NCI-H82 treated with DMSO at 0.1 percent for 48 hours (cell line): Measurements from ENCODE around the gene KRTAP6-3.

Experiments used
- DNase-seq: peaks from one replicate; lab custom pipeline; 2025; ENCODE audit not compliant: unreplicated experiment; lab: John Stamatoyannopoulos, UW

The KRTAP6-3 gene, protein sequence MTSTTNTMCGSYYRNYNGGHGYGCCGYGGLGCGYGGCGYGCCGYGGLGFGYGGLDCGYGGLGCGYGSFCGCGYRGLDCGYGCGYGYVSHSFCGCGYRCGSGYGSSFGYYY

GRCh38 chr21:30592140-30592539 is at the start of gene KRTAP6-3:
KRTAP6-3 (plus strand) TSS chr21:30592440; CDS start chr21:30592446, 6 bp downstream.
- DNase-seq: no peak

DNA sequence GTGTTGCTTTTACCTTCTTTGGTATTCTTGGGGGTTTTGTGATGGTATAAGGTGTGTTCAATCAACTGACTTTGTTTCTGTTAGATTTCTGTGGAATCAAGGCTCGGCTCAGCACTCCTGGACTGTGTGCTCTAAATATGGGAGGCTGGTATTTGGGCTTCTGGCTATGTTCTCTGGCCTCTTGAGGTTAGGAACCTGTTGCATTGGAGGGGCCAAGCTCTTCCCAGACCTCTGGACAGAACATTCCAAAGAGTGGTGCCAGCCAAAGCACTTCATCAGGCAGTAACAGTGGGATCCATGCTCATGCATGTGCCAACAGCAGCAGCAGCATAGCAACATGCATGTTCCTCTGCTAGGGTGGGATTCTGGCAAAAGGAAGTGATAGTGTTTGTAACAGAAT is 39.5 kb upstream of the KRTAP6-3 start:
- no peak for DNase-seq

- no peak for DNase-seq
Observed at GRCh38 chr21:30555095-30555494, 37.1 kb upstream of the KRTAP6-3 start.

- DNase-seq: no peak
Observed at GRCh38 chr21:30561264-30561895, 30.9 kb upstream of the KRTAP6-3 start, which contains the start of gene KRTAP19-7. KRTAP19-7 (minus strand) TSS chr21:30561314; CDS start chr21:30561289, 25 bp downstream.

DNA sequence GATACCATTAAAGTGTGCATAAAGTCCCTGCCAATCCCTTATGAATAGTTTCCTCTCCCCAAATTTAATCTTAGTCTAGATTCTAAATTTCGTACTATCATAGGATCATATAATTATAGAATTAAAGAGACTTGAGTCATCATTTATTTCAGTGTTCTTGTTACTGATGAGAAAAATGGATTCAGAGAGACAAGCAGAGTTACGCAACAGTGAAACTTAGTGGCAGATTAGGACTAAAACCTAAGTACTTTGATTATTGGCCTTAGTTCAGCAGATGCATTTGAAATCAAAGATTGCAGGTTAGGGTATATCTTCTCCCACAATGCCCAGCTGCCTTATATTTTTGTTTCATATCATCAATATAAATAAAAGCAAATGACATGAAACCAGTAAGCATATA is 30.3 kb upstream of the KRTAP6-3 start:
- DNase-seq: no peak

- DNase-seq: no peak
Observed at GRCh38 chr21:30563072-30563471, 29.2 kb upstream of the KRTAP6-3 start.

DNA sequence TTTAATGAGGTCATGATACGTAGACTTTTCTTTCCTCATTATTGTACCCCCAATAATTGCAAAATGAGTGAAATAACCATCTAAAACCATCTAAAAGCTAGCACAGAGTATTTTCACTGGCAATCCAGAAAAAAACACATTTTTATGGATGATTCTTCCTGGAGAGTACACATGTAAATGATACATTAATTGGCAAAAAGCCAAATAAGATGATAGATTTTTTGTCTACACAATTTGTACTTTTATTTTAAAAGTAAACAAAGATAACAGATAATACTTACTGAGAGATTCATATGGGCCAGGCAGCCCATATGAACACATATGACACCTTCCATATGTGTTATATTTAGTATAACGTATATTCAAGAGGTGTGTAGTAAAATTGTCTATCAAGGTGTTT is 28.6 kb upstream of the KRTAP6-3 start:
- DNase-seq: no peak

DNA sequence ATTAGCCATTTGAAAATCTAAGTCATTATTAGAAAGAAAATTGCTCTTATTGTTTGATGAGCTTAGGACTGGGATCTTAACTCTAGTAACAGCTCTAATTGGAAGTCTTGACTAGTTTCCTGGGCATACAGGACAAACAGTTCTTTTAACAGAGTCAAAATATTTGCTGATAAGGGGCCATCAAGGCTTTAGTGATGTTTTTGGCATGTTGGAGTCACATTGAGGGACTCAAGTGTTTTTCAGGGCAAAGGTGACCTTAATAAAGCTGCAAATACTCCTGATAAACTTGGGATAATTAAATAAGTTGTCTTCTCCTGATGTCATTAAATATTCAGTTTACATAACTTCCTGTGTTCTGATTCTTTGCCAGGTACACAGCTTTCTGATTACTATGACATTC is 24.6 kb upstream of the KRTAP6-3 start:
- no peak for DNase-seq

DNA sequence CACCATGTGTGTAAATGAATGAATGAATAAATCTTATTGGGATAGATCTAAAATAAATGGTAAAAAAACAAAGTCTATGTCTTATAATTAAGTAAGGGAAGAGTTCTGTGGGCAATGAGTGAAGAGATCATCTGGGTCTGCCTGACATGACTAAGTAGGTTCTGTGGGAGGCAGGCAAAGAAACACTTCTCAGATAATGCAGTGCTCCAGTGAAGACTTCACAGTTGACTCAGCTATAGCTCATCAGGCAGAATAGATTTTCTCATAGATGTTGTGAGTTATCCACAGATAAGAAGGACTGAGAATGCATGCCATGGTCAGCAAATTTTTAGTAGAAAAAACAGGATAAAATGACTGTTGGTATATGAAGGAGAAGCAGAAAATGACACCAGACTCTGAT is 14.5 kb upstream of the KRTAP6-3 start:
- DNase-seq: no peak

- DNase-seq: no peak
Observed at GRCh38 chr21:30579346-30579745, 12.9 kb upstream of the KRTAP6-3 start.

DNA sequence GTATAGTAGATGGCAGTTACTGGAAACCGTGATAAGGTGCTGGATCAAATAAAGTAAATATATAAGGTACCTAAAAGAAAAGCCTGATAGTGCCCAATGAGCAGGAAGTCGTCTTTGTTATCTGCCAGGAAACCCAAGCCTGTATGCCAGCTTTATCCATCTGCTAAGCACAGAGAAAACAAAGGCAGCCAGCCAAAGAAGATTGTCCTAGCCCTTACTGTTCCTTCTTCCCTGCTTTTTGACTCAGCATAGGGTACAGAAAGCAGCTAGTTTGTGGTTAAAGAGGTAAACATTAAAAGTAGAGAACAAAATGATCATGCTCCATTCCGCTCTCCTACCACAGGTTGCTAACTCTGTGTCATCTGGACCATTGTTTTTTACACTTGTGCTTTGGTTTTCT is 12.1 kb upstream of the KRTAP6-3 start:
- no peak for DNase-seq

DNA sequence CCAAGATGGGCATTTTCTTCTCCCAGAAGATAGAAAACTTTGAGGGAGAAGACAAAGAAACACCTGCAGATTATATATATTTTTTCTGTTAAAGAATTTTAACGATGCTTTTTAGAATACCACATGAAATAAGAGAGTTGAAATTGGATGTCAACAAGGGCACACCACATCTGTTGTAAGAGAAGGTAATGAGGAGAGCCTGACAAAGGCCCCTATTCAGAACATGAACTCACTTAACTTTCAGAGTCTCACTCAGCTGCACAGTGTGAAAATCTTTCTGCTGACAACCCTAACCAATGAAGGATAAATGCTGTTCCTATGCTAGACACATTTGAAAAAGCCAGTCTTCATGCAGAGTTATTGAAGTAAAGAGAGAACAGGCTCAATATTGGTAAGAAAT is 9.4 kb upstream of the KRTAP6-3 start:
- DNase-seq: no peak

- no peak for DNase-seq
Observed at GRCh38 chr21:30590297-30590696, 1.9 kb upstream of the KRTAP6-3 start, which contains the start of gene KRTAP22-2. KRTAP22-2 (minus strand) TSS chr21:30590397.

- no peak for DNase-seq
Observed at GRCh38 chr21:30598802-30599201, 6.6 kb downstream of the KRTAP6-3 start, which contains the start of gene KRTAP6-2. KRTAP6-2 (minus strand) TSS chr21:30598902; CDS start chr21:30598874, 28 bp downstream.

DNA sequence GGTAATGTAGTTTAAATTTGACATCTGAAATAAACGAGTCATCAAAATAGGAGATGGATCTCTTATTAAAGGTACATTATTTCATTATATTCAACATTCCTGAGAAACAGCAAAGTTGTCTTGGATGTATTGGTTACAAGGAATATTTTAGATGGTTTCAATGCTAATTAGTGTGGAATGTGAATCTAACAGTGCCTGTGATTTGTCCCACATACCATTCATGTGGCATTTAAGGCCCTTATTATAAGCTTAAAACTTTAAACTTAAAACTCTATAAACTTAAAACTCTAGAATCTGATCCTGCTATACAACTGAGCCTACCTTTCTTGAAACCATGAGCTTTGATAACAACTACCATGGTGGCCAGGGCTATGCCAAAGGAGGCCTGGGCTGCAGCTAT is 8.5 kb downstream of the KRTAP6-3 start, which contains the start of gene KRTAP22-1:
TSS of gene KRTAP22-1 (plus strand) at position 301 of the 400 bp plus-strand sequence.
- no peak for DNase-seq

DNA sequence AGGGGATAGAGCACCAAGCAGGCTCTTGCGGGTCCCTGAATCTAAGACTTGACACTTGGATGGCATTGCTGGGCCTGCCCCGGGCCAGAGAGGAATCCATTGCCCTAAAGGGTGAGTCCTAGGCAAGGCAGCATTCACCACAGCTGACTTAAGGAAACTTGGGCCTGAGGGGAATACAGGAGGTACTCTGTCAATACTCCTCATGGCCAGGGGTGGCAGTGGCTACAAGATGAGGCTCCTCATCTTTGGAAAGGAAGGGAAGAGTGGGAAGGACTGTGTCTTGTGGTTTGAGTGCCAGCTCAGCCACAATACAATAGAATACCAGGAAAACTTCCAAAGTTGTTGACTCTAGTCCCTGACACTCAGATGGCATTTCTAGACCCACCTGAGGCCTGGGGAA is 13.7 kb downstream of the KRTAP6-3 start:
- no peak for DNase-seq

GRCh38 chr21:30612132-30612531 is 19.9 kb downstream of the KRTAP6-3 start:
- DNase-seq: no peak

DNA sequence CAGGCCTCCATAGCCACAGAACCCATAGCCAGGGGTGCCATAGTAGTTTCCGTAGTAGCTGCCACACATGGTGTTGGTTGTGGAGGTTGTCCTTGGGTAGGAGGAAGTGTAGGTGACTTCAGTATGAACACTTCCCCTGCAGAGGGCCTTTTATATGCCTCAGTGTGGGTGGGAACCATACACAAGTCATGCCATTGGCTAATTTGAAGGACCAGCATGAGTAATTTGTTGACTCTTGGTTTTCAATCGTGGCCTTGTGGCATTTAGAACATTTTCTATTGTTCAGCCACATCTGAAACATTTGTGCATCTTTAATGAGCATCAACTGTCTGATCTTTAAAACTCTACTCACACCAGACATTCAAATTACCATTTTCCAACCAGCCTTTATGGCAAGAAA is 21.6 kb downstream of the KRTAP6-3 start, which contains the start of gene KRTAP6-1:
TSS of gene KRTAP6-1 (minus strand) at position 95 of the 400 bp plus-strand sequence. CDS start at position 69, 26 bp downstream.
- no peak for DNase-seq

- no peak for DNase-seq
Observed at GRCh38 chr21:30615199-30615598, 23.0 kb downstream of the KRTAP6-3 start.

DNA sequence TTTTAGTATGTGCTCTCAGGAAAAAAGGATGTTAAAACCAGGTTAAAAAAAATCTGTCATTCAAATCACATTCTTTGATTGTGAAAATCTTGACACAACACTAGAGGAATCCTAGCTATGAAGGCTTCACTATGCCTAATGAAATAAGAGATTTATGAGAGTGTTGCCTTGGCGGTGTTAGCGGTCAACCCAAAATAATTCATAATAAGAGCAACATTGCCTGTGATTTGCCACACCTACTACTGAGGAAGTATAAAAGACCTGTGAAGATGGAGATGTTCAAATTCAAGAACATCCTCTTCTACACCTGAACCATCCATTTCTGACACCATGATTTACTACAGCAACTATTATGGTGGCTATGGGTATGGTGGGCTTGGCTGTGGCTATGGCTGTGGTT is 23.9 kb downstream of the KRTAP6-3 start, which contains the start of gene KRTAP20-1:
TSS of gene KRTAP20-1 (plus strand) at position 301 of the 400 bp plus-strand sequence. CDS start at position 331, 30 bp downstream.
- no peak for DNase-seq

DNA sequence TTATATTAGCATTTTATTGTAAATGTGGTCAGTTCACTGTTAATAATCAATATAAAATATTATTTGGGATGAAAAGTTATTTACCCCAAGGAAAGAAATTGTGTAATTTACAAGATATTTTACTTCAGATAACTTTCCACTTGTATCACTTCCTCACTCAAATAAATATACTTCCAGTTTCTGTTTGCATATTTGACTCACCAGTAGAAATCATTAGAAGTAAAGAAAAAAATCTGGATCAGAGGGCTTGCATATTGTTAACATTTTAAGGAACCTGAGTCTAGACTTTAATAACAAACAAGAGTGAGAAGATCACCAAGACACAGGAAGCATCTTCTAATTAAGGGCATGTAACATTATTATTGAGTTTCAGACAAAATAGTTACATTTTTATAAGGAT is 27.8 kb downstream of the KRTAP6-3 start:
- no peak for DNase-seq

DNA sequence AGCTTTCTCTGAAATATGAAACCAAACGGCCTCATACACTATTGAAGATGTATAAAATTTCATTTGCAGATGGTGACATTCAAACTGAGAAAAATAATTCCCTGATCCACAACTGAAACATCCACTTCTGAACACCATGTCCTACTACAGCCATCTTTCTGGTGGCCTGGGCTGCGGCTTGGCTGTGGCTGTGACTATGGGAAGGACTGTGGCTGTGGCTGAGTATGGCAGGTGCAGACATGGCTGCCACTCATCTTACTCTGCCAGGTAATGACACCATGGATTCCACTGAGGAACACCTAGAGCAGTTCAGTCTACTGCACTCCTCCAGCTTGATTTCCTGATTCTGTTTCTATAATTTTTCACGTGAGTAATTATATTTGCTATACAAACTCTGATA is 28.3 kb downstream of the KRTAP6-3 start, which contains the start of gene KRTAP20-4:
TSS of gene KRTAP20-4 (plus strand) at position 106 of the 400 bp plus-strand sequence.
- no peak for DNase-seq
